ENCODE data around the gene POLD3.

POLD3 gene

GRCh38 chr11:74683941-74684481 lies 91.6 kb downstream of the POLD3 start:
- Histone ChIP-seq H2BK5ac (ENCODE audit: low read length) (no peak overlapping the region), H3K14ac (ENCODE audit: low read length) (peak overlapping the region; percentile 58), H3K27me3 (ENCODE audit: control insufficient read depth in 3 of 3, insufficient read depth in 3 of 3, low read depth in 1 of 3, low read length in 3 of 3) (peaks cover 0 to 7% (median 4%) of the 10 kb centered on the region in 3 experiments), H3K79me1 (ENCODE audit: low read depth, low read length) (no peaks in the 10 kb centered on the region), H3K4me2 (ENCODE audit: insufficient read depth, low read length, poor library complexity, severe bottlenecking) (peak overlapping the region; percentile 74), H2AFZ (ENCODE audit: low read length) (no peak overlapping the region), H2BK15ac (ENCODE audit: low read length) (peak overlapping the region; percentile 82), H3K9ac (ENCODE audit: low read depth, low read length, poor library complexity) (no peak overlapping the region), H2BK12ac (ENCODE audit: low read length) (no peak overlapping the region), H2BK120ac (ENCODE audit: low read depth, low read length) (no peak overlapping the region), H3K23ac (ENCODE audit: low read depth, low read length, poor library complexity) (no peak overlapping the region), H4K8ac (ENCODE audit: low read depth, low read length) (no peak overlapping the region), H3K4me1 (ENCODE audit: control insufficient read depth in 2 of 2, insufficient read depth in 1 of 2, low read depth in 1 of 2, low read length in 2 of 2) (no peaks in the 10 kb centered on the region), H3K27ac (replicated peaks; ENCODE audit: low read length) (no peak overlapping the region), H2AK5ac (ENCODE audit: low read depth, low read length) (peak overlapping the region; percentile 10), H3K18ac (ENCODE audit: low read length) (peak overlapping the region; percentile 25), H3K4me3 (ENCODE audit: low read length in 2 of 2) (no peak overlapping the region), H3K36me3 (replicated peaks in 1 of 2; ENCODE audit: control insufficient read depth in 2 of 2, insufficient read depth in 2 of 2, low read length in 2 of 2) (no peaks in the 10 kb centered on the region), H4K91ac (ENCODE audit: low read depth, low read length, poor library complexity) (no peak overlapping the region), H3K4ac (ENCODE audit: low read length) (no peak overlapping the region), H3K9me3 (replicated peaks in 1 of 2; ENCODE audit: control insufficient read depth in 2 of 2, insufficient read depth in 1 of 2, low read depth in 1 of 2, low read length in 2 of 2) (peaks cover 0 to 9% of the 10 kb centered on the region in 2 donors)
- DNase-seq (ENCODE audit: low spot score), result no peak
- WGBS, 2 donors (ENCODE audit: extremely low coverage in 2 of 2, insufficient read length in 2 of 2, insufficient replicate concordance in 1 of 2), result no CpG with 5 or more reads among the region's 12 CpGs

GRCh38 chr11:74684661-74685060 lies 92.3 kb downstream of the POLD3 start:
- Histone ChIP-seq H3K27me3 (ENCODE audit: control insufficient read depth in 3 of 3, insufficient read depth in 3 of 3, low read depth in 1 of 3, low read length in 3 of 3) (peaks cover 0 to 7% (median 4%) of the 10 kb centered on the region in 3 experiments), H3K9me3 (replicated peaks in 1 of 2; ENCODE audit: control insufficient read depth in 2 of 2, insufficient read depth in 1 of 2, low read depth in 1 of 2, low read length in 2 of 2) (peaks cover 0 to 9% of the 10 kb centered on the region in 2 donors), H3K14ac (ENCODE audit: low read length) (no peak overlapping the region), H3K4me1 (ENCODE audit: control insufficient read depth in 2 of 2, insufficient read depth in 1 of 2, low read depth in 1 of 2, low read length in 2 of 2) (no peaks in the 10 kb centered on the region), H3K36me3 (replicated peaks in 1 of 2; ENCODE audit: control insufficient read depth in 2 of 2, insufficient read depth in 2 of 2, low read length in 2 of 2) (no peaks in the 10 kb centered on the region), H3K27ac (replicated peaks; ENCODE audit: low read length) (no peak overlapping the region), H2BK120ac (ENCODE audit: low read depth, low read length) (no peak overlapping the region), H3K9ac (ENCODE audit: low read depth, low read length, poor library complexity) (no peak overlapping the region), H3K4me2 (ENCODE audit: insufficient read depth, low read length, poor library complexity, severe bottlenecking) (no peak overlapping the region), H3K4ac (ENCODE audit: low read length) (no peak overlapping the region), H3K18ac (ENCODE audit: low read length) (no peak overlapping the region), H2AFZ (ENCODE audit: low read length) (no peak overlapping the region), H2BK12ac (ENCODE audit: low read length) (no peak overlapping the region), H2BK15ac (ENCODE audit: low read length) (no peak overlapping the region), H3K23ac (ENCODE audit: low read depth, low read length, poor library complexity) (no peak overlapping the region), H2BK5ac (ENCODE audit: low read length) (no peak overlapping the region), H2AK5ac (ENCODE audit: low read depth, low read length) (no peak overlapping the region), H3K79me1 (ENCODE audit: low read depth, low read length) (no peaks in the 10 kb centered on the region), H4K8ac (ENCODE audit: low read depth, low read length) (no peak overlapping the region), H4K91ac (ENCODE audit: low read depth, low read length, poor library complexity) (no peak overlapping the region), H3K4me3 (ENCODE audit: low read length in 2 of 2) (no peak overlapping the region)
- DNase-seq (ENCODE audit: low spot score), result no peak
- no CpG with 5 or more reads among the region's 1 CpG for WGBS, 2 donors (ENCODE audit: extremely low coverage in 2 of 2, insufficient read length in 2 of 2, insufficient replicate concordance in 1 of 2)

GRCh38 chr11:74685338-74685737 lies 93.0 kb downstream of the POLD3 start:
- Histone ChIP-seq H3K4me1 (ENCODE audit: control insufficient read depth in 2 of 2, insufficient read depth in 1 of 2, low read depth in 1 of 2, low read length in 2 of 2) (no peaks in the 10 kb centered on the region), H3K18ac (ENCODE audit: low read length) (no peak overlapping the region), H2AK5ac (ENCODE audit: low read depth, low read length) (no peak overlapping the region), H3K4ac (ENCODE audit: low read length) (no peak overlapping the region), H2BK5ac (ENCODE audit: low read length) (no peak overlapping the region), H3K23ac (ENCODE audit: low read depth, low read length, poor library complexity) (no peak overlapping the region), H3K9ac (ENCODE audit: low read depth, low read length, poor library complexity) (no peak overlapping the region), H3K27me3 (ENCODE audit: control insufficient read depth in 3 of 3, insufficient read depth in 3 of 3, low read depth in 1 of 3, low read length in 3 of 3) (peaks cover 0 to 7% (median 4%) of the 10 kb centered on the region in 3 experiments), H3K9me3 (replicated peaks in 1 of 2; ENCODE audit: control insufficient read depth in 2 of 2, insufficient read depth in 1 of 2, low read depth in 1 of 2, low read length in 2 of 2) (peaks cover 0 to 9% of the 10 kb centered on the region in 2 donors), H4K8ac (ENCODE audit: low read depth, low read length) (no peak overlapping the region), H3K14ac (ENCODE audit: low read length) (no peak overlapping the region), H3K4me3 (ENCODE audit: low read length in 2 of 2) (no peak overlapping the region), H3K36me3 (replicated peaks in 1 of 2; ENCODE audit: control insufficient read depth in 2 of 2, insufficient read depth in 2 of 2, low read length in 2 of 2) (no peaks in the 10 kb centered on the region), H3K27ac (replicated peaks; ENCODE audit: low read length) (no peak overlapping the region), H3K79me1 (ENCODE audit: low read depth, low read length) (no peaks in the 10 kb centered on the region), H4K91ac (ENCODE audit: low read depth, low read length, poor library complexity) (no peak overlapping the region), H3K4me2 (ENCODE audit: insufficient read depth, low read length, poor library complexity, severe bottlenecking) (no peak overlapping the region), H2AFZ (ENCODE audit: low read length) (no peak overlapping the region), H2BK12ac (ENCODE audit: low read length) (no peak overlapping the region), H2BK15ac (ENCODE audit: low read length) (no peak overlapping the region), H2BK120ac (ENCODE audit: low read depth, low read length) (no peak overlapping the region)
- no peak for DNase-seq (ENCODE audit: low spot score)

GRCh38 chr11:74685905-74686304 lies 93.5 kb downstream of the POLD3 start:
- no CpG with 5 or more reads among the region's 3 CpGs for WGBS, 2 donors (ENCODE audit: extremely low coverage in 2 of 2, insufficient read length in 2 of 2, insufficient replicate concordance in 1 of 2)
- no peak overlapping the region for H3K4ac ChIP-seq (ENCODE audit: low read length)
- H3K79me1 ChIP-seq (ENCODE audit: low read depth, low read length), result no peaks in the 10 kb centered on the region
- H3K4me3 ChIP-seq (ENCODE audit: low read length in 2 of 2), result no peak overlapping the region
- H3K9ac ChIP-seq (ENCODE audit: low read depth, low read length, poor library complexity), result no peak overlapping the region
- no peak overlapping the region for H2BK15ac ChIP-seq (ENCODE audit: low read length)
- H2BK5ac ChIP-seq (ENCODE audit: low read length), result no peak overlapping the region
- no peak for DNase-seq (ENCODE audit: low spot score)
- H3K23ac ChIP-seq (ENCODE audit: low read depth, low read length, poor library complexity), result no peak overlapping the region
- H3K4me1 ChIP-seq (ENCODE audit: control insufficient read depth in 2 of 2, insufficient read depth in 1 of 2, low read depth in 1 of 2, low read length in 2 of 2), result no peaks in the 10 kb centered on the region
- no peak overlapping the region for H4K91ac ChIP-seq (ENCODE audit: low read depth, low read length, poor library complexity)
- no peak overlapping the region for H3K18ac ChIP-seq (ENCODE audit: low read length)
- no peaks in the 10 kb centered on the region for H3K36me3 ChIP-seq (replicated peaks in 1 of 2; ENCODE audit: control insufficient read depth in 2 of 2, insufficient read depth in 2 of 2, low read length in 2 of 2)
- H3K9me3 ChIP-seq (replicated peaks in 1 of 2; ENCODE audit: control insufficient read depth in 2 of 2, insufficient read depth in 1 of 2, low read depth in 1 of 2, low read length in 2 of 2), result peaks cover 0 to 9% of the 10 kb centered on the region in 2 donors
- H3K14ac ChIP-seq (ENCODE audit: low read length), result no peak overlapping the region
- no peak overlapping the region for H4K8ac ChIP-seq (ENCODE audit: low read depth, low read length)
- no peak overlapping the region for H2AK5ac ChIP-seq (ENCODE audit: low read depth, low read length)
- H3K27me3 ChIP-seq (ENCODE audit: control insufficient read depth in 3 of 3, insufficient read depth in 3 of 3, low read depth in 1 of 3, low read length in 3 of 3), result peaks cover 0 to 7% (median 4%) of the 10 kb centered on the region in 3 experiments
- no peak overlapping the region for H3K4me2 ChIP-seq (ENCODE audit: insufficient read depth, low read length, poor library complexity, severe bottlenecking)
- H2BK120ac ChIP-seq (ENCODE audit: low read depth, low read length), result no peak overlapping the region
- no peak overlapping the region for H2AFZ ChIP-seq (ENCODE audit: low read length)
- no peak overlapping the region for H3K27ac ChIP-seq (replicated peaks; ENCODE audit: low read length)
- no peak overlapping the region for H2BK12ac ChIP-seq (ENCODE audit: low read length)

All from neuronal stem cell (in vitro differentiated cells).